SK-N-SH treated with all-trans-retinoic acid at 6 μM for 48 hours (cell line): ENCODE results near the gene CCDC197.

Experiments
- ATAC-seq: fragments of 200-7000 bp; cut with Tn5 transposase; 3 replicates; pipeline ENCODE4 v1.9.1; 2020; ENCODE audit warnings: mild to moderate bottlenecking, moderate library complexity
- ARNTL ChIP-seq: fragments of 450-650 bp; formaldehyde crosslinking; IDR thresholded peaks from 2 replicates; pipeline ENCODE4 v1.5.0; 2020; ENCODE audit warnings: low read depth, mild to moderate bottlenecking, moderate library complexity, borderline replicate concordance
- BACH2 ChIP-seq: fragments of 250-450 bp; sonication (Bioruptor Pico); IDR thresholded peaks from 2 replicates; pipeline ENCODE4 v1.9.0; 2021; ENCODE audit warnings: mild to moderate bottlenecking, borderline replicate concordance
- CSDC2 ChIP-seq: fragments of 250-450 bp; sonication (Bioruptor Pico); IDR thresholded peaks from 2 replicates; pipeline ENCODE4 v1.5.0; 2020; ENCODE audit warnings: mild to moderate bottlenecking, moderate library complexity
- GLIS3 ChIP-seq: fragments of 250-450 bp; sonication (Bioruptor Pico); IDR thresholded peaks from 2 replicates; pipeline ENCODE4 v1.5.0; 2020; ENCODE audit warnings: mild to moderate bottlenecking, moderate library complexity
- ISL1 ChIP-seq: fragments of 250-450 bp; sonication (Bioruptor Pico); IDR thresholded peaks from 2 replicates; pipeline ENCODE4 v2.1.2; 2022; ENCODE audit warnings: mild to moderate bottlenecking, moderate library complexity
- OSR1 ChIP-seq: fragments of 250-450 bp; sonication (Bioruptor Pico); IDR thresholded peaks from 2 replicates; pipeline ENCODE4 v1.8.0; 2022; ENCODE audit warnings: moderate library complexity, mild to moderate bottlenecking, inconsistent platforms
- POU6F1 ChIP-seq: fragments of 250-450 bp; sonication (Bioruptor Pico); IDR thresholded peaks from 2 replicates; pipeline ENCODE4 v1.8.0; 2021; ENCODE audit warnings: low read depth, mild to moderate bottlenecking, moderate library complexity, borderline replicate concordance
- PPARA ChIP-seq: fragments of 250-450 bp; sonication (Bioruptor Pico); IDR thresholded peaks from 2 replicates; pipeline ENCODE4 v1.5.0; 2020; ENCODE audit warnings: mild to moderate bottlenecking, borderline replicate concordance
- RARB ChIP-seq: fragments of 250-450 bp; sonication (Bioruptor Pico); IDR thresholded peaks from 2 replicates; pipeline ENCODE4 v1.8.0; 2021; ENCODE audit warnings: mild to moderate bottlenecking, moderate library complexity
- SNAI2 ChIP-seq: fragments of 250-450 bp; sonication (Bioruptor Pico); IDR thresholded peaks from 2 replicates; pipeline ENCODE4 v1.5.0; 2020; ENCODE audit warnings: mild to moderate bottlenecking, moderate library complexity
- TCF4 ChIP-seq: fragments of 250-450 bp; sonication (Bioruptor Pico); IDR thresholded peaks from 2 replicates; pipeline ENCODE4 v1.8.0; 2021; ENCODE audit warnings: mild to moderate bottlenecking, moderate library complexity, borderline replicate concordance
- TOX ChIP-seq: fragments of 250-450 bp; sonication (Bioruptor Pico); IDR thresholded peaks from 2 replicates; pipeline ENCODE4 v1.8.0; 2021; ENCODE audit warnings: mild to moderate bottlenecking, moderate library complexity, borderline replicate concordance
- ZC3H10 ChIP-seq: fragments of 250-450 bp; sonication (Bioruptor Pico); IDR thresholded peaks from 2 replicates; pipeline ENCODE4 v1.5.1; 2021; ENCODE audit warnings: mild to moderate bottlenecking, moderate library complexity
- ZFP3 ChIP-seq: fragments of 250-450 bp; sonication (Bioruptor Pico); IDR thresholded peaks from 2 replicates; pipeline ENCODE4 v1.5.0; 2020; ENCODE audit warnings: mild to moderate bottlenecking, moderate library complexity
- ZNF565 ChIP-seq: fragments of 450-650 bp; formaldehyde crosslinking; conservative IDR thresholded peaks from 2 replicates; pipeline ENCODE4 v1.5.0; 2020; ENCODE audit warnings: low read depth, mild to moderate bottlenecking, moderate library complexity
- ZNF70 ChIP-seq: fragments of 450-650 bp; formaldehyde crosslinking; IDR thresholded peaks from 2 replicates; pipeline ENCODE4 v1.5.0; 2020; ENCODE audit warnings: mild to moderate bottlenecking, moderate library complexity
- ZNF8 ChIP-seq: fragments of 450-650 bp; formaldehyde crosslinking; IDR thresholded peaks from 2 replicates; pipeline ENCODE4 v1.5.0; 2020; ENCODE audit warnings: mild to moderate bottlenecking, moderate library complexity
- TF ChIP-seq, protein P1 (sequence below): fragments of 250-450 bp; sonication (Bioruptor Pico); IDR thresholded peaks from 2 replicates; pipeline ENCODE4 v1.5.1; 2021; ENCODE audit warnings: mild to moderate bottlenecking, moderate library complexity
- TF ChIP-seq, protein P2 (sequence below): fragments of 250-450 bp; sonication (Bioruptor Pico); IDR thresholded peaks from 2 replicates; pipeline ENCODE4 v1.5.1; 2020; ENCODE audit warnings: low read depth, mild to moderate bottlenecking, moderate library complexity
- TF ChIP-seq, protein P3 (sequence below): fragments of 250-450 bp; sonication (Bioruptor Pico); IDR thresholded peaks from 2 replicates; pipeline ENCODE4 v1.5.0; 2020; ENCODE audit warnings: mild to moderate bottlenecking, moderate library complexity
- TF ChIP-seq, protein P4 (sequence below): fragments of 250-450 bp; sonication (Bioruptor Pico); IDR thresholded peaks from 2 replicates; pipeline ENCODE4 v1.8.0; 2020; ENCODE audit warnings: mild to moderate bottlenecking, moderate library complexity, borderline replicate concordance

The CCDC197 gene

DNA sequence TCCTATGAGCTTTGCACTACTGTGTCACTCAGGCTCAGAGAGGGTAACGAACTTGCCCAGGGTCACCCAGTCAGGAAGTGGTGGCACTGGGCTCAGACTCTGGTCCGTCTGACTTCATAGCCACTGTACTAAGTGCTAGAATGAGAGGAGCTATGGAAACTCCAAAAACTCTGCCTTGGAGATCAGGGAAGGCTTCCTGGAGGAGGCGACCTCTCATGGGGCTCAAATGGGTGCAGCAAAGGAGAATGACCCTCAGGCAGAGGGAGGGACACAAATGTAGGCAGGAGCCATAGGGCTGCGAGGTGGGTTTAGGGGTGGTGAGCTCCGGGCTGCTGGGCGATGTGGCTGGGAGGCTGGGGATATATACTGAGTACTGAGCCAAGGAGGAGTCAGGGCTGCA is 3.2 kb downstream of the CCDC197 start:
- ATAC-seq = no peak
- TF ChIP-seq BACH2 = no peak
- no peak for TF ChIP-seq CSDC2 (CRISPR knock-in tag)

DNA sequence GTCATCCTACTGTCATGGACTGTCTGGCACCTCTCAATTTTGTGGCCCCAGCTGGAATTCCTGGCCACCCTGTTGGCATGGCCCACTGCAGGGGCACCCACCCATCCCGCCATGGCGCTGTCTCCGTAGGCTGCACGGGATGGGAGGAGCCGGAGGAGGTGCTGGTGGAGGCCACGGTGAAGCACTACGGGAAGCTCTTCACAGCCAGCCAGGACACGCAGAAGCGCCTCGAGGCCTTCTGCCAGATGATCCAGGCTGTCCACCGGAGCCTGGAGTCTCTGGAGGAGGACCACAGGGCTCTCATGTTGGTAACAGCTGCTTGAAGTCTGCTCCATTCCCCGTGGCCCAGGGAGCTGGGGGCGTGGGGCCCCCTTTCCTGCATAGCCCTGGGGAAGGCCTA is 3.9 kb downstream of the CCDC197 start:
- TF ChIP-seq, protein P1, sequence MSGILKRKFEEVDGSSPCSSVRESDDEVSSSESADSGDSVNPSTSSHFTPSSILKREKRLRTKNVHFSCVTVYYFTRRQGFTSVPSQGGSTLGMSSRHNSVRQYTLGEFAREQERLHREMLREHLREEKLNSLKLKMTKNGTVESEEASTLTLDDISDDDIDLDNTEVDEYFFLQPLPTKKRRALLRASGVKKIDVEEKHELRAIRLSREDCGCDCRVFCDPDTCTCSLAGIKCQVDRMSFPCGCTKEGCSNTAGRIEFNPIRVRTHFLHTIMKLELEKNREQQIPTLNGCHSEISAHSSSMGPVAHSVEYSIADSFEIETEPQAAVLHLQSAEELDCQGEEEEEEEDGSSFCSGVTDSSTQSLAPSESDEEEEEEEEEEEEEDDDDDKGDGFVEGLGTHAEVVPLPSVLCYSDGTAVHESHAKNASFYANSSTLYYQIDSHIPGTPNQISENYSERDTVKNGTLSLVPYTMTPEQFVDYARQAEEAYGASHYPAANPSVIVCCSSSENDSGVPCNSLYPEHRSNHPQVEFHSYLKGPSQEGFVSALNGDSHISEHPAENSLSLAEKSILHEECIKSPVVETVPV (CRISPR knock-in tag) = no peak
- TF ChIP-seq PPARA (CRISPR knock-in tag) (no peak), ZNF565 (CRISPR knock-in tag) (no peak), GLIS3 (CRISPR knock-in tag) (no peak), POU6F1 (CRISPR knock-in tag) (no peak), ZNF8 (no peak), OSR1 (CRISPR knock-in tag) (no peak), ISL1 (no peak), RARB (CRISPR knock-in tag) (no peak), ARNTL (CRISPR knock-in tag) (no peak)
- no peak; the same call in 2 of the 3 replicates for ATAC-seq

DNA sequence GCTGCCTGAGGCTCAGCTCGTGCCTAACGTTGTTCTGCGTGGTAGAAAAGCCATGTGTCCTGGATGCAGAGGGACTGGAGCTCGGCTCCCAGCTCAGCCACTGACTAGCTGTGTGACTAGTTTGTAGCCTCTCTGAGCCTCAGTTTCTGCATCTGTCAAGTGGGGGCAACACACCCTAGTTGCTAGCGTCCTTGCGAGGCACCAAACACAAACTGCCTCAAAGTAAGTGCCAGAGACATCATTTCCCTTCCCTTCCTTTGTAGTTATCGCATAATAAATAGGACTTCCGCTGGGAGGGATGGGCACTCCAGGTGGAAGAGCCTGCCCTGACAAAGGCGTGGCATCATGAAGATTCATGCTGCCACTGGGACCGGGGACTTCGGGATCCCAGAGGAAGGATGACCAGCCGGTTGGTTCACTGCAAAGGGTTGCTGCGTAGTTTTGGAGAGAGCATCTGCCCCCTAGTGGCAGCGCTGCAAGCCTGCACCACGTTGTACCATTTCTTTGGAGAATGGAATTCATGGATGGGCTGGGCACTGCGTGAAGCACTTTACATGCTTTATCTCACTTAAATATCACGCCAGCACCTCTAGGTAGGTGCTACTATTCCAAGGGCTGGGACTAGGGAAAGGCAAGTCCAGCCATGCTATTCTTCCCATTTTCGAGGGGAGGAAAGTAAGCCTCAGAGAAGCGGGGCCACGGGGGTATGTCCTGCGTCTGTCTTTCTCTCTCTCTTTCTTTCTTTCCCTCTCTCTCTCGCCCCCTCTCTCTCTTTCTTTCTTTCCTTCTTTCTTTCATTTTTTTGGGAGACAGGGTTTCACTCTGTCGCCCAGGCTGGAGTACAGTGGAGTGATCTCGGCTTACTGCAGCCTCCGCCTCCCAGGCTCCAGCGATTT is 4.6 kb downstream of the CCDC197 start:
- TF ChIP-seq SNAI2 = no peak
- TF ChIP-seq ZNF70 = no peak
- no peak for TF ChIP-seq ZC3H10 (CRISPR knock-in tag)
- no peak for TF ChIP-seq OSR1 (CRISPR knock-in tag)
- TF ChIP-seq GLIS3 (CRISPR knock-in tag) = no peak
- peak; percentile 97 for ATAC-seq

- no peak for ATAC-seq
- TF ChIP-seq, protein P2, sequence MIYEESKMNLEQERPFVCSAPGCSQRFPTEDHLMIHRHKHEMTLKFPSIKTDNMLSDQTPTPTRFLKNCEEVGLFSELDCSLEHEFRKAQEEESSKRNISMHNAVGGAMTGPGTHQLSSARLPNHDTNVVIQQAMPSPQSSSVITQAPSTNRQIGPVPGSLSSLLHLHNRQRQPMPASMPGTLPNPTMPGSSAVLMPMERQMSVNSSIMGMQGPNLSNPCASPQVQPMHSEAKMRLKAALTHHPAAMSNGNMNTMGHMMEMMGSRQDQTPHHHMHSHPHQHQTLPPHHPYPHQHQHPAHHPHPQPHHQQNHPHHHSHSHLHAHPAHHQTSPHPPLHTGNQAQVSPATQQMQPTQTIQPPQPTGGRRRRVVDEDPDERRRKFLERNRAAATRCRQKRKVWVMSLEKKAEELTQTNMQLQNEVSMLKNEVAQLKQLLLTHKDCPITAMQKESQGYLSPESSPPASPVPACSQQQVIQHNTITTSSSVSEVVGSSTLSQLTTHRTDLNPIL (CRISPR knock-in tag) = no peak
- TF ChIP-seq ZC3H10 (CRISPR knock-in tag) = no peak
- no peak for TF ChIP-seq BACH2
- TF ChIP-seq, protein P3, sequence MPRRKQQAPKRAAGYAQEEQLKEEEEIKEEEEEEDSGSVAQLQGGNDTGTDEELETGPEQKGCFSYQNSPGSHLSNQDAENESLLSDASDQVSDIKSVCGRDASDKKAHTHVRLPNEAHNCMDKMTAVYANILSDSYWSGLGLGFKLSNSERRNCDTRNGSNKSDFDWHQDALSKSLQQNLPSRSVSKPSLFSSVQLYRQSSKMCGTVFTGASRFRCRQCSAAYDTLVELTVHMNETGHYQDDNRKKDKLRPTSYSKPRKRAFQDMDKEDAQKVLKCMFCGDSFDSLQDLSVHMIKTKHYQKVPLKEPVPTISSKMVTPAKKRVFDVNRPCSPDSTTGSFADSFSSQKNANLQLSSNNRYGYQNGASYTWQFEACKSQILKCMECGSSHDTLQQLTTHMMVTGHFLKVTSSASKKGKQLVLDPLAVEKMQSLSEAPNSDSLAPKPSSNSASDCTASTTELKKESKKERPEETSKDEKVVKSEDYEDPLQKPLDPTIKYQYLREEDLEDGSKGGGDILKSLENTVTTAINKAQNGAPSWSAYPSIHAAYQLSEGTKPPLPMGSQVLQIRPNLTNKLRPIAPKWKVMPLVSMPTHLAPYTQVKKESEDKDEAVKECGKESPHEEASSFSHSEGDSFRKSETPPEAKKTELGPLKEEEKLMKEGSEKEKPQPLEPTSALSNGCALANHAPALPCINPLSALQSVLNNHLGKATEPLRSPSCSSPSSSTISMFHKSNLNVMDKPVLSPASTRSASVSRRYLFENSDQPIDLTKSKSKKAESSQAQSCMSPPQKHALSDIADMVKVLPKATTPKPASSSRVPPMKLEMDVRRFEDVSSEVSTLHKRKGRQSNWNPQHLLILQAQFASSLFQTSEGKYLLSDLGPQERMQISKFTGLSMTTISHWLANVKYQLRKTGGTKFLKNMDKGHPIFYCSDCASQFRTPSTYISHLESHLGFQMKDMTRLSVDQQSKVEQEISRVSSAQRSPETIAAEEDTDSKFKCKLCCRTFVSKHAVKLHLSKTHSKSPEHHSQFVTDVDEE = no peak
- no peak for TF ChIP-seq ZFP3 (CRISPR knock-in tag)
- TF ChIP-seq ZNF565 (CRISPR knock-in tag) = no peak
- TF ChIP-seq ISL1 = no peak
Observed at GRCh38 chr14:94003397-94003796, 6.3 kb downstream of the CCDC197 start.

DNA sequence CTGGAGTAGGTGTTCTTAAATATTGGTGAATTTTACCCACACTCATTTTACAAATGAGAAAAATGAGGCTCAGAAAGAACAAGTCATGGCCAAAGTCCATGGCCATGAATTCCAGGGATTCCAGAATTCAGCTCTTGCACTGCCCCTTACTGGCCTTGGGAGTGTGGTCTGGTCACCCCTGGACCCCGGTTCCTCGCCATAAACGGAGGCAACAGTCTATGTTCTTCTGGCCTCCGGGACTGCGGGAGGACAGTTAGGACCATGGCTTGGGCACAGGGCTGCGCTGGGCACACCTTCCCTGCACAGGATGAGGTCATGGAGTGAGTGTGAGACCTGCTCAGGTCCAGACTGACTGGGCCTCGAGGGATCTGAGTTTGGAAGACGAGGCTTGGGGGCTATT is 6.9 kb downstream of the CCDC197 start:
- no peak for TF ChIP-seq POU6F1 (CRISPR knock-in tag)
- no peak for TF ChIP-seq OSR1 (CRISPR knock-in tag)
- TF ChIP-seq, protein P4, sequence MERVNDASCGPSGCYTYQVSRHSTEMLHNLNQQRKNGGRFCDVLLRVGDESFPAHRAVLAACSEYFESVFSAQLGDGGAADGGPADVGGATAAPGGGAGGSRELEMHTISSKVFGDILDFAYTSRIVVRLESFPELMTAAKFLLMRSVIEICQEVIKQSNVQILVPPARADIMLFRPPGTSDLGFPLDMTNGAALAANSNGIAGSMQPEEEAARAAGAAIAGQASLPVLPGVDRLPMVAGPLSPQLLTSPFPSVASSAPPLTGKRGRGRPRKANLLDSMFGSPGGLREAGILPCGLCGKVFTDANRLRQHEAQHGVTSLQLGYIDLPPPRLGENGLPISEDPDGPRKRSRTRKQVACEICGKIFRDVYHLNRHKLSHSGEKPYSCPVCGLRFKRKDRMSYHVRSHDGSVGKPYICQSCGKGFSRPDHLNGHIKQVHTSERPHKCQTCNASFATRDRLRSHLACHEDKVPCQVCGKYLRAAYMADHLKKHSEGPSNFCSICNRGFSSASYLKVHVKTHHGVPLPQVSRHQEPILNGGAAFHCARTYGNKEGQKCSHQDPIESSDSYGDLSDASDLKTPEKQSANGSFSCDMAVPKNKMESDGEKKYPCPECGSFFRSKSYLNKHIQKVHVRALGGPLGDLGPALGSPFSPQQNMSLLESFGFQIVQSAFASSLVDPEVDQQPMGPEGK = no peak
- no peak for TF ChIP-seq PPARA (CRISPR knock-in tag)
- no peak for TF ChIP-seq ARNTL (CRISPR knock-in tag)
- no peak for TF ChIP-seq TCF4
- no peak for TF ChIP-seq TOX (CRISPR knock-in tag)
- TF ChIP-seq BACH2 = no peak
- TF ChIP-seq, protein P2 (CRISPR knock-in tag) = no peak
- TF ChIP-seq, all 23 proteins: peak for 0
- no peak for ATAC-seq
